Raji (cell line): ENCODE data around the gene HHLA2.

ENCODE experiments used
- POLR2A ChIP-seq: IDR thresholded peaks from 2 replicates; pipeline ENCODE4 v1.6.1; 2011; ENCODE audit warnings: low read depth, low read length, control low read depth; ENCODE audit not compliant: insufficient read depth

Gene HHLA2

GRCh38 chr3:108297647-108298046 is 1.3 kb downstream of the HHLA2 start:
- TF ChIP-seq POLR2A: no peak

- TF ChIP-seq POLR2A: no peak
Measured at GRCh38 chr3:108298056-108298455, 1.7 kb downstream of the HHLA2 start.

GRCh38 chr3:108300103-108300849 is 3.9 kb downstream of the HHLA2 start:
- no peak for TF ChIP-seq POLR2A

- no peak for TF ChIP-seq POLR2A
Measured at GRCh38 chr3:108301695-108302404, 5.5 kb downstream of the HHLA2 start.

GRCh38 chr3:108302570-108302969 is 6.2 kb downstream of the HHLA2 start:
- TF ChIP-seq POLR2A: no peak

GRCh38 chr3:108305484-108306172 is 9.3 kb downstream of the HHLA2 start:
- TF ChIP-seq POLR2A: no peak

GRCh38 chr3:108311797-108312196 is 15.4 kb downstream of the HHLA2 start:
- TF ChIP-seq POLR2A: no peak

- no peak for TF ChIP-seq POLR2A
Measured at GRCh38 chr3:108312656-108313055, 16.3 kb downstream of the HHLA2 start.

GRCh38 chr3:108315767-108316301 is 19.5 kb downstream of the HHLA2 start:
- TF ChIP-seq POLR2A: no peak

GRCh38 chr3:108319428-108320082 is 23.2 kb downstream of the HHLA2 start:
- TF ChIP-seq POLR2A: no peak

GRCh38 chr3:108320746-108321350 is 24.5 kb downstream of the HHLA2 start:
- no peak for TF ChIP-seq POLR2A

GRCh38 chr3:108322352-108322751 is 26.0 kb downstream of the HHLA2 start:
- no peak for TF ChIP-seq POLR2A

- TF ChIP-seq POLR2A: no peak
Measured at GRCh38 chr3:108324177-108324576, 27.8 kb downstream of the HHLA2 start.

- no peak for TF ChIP-seq POLR2A
Measured at GRCh38 chr3:108327168-108327567, 30.8 kb downstream of the HHLA2 start.
